IMR-90 (cell line): ENCODE data around the gene TRIM28. TPM values are rescaled to one million over a fixed set of nuclear protein-coding genes. Genes with fewer than 3 reads are reported as not detected.
"Not testable (repeated sequence)": the region's sequence is repeated elsewhere in the genome, so short reads cannot be mapped to it uniquely, and the experiment has no call there.

Experiments
- ATAC-seq: fragments of 200-7000 bp; cut with Tn5 transposase; 2 replicates; pipeline ENCODE4 v1.9.1; 2020; ENCODE audit warnings: low read depth, mild to moderate bottlenecking, moderate library complexity
- BruUV-seq: library from RNA; stranded (reverse); fragments of 400-500 nt; replicated peaks from 2 replicates; lab custom pipeline; 2021; lab: Mats Ljungman, UMichigan
- CTCF ChIA-PET: fragments of 300-600 bp; formaldehyde crosslinking; extraction: SDS; loops from one replicate; lab custom pipeline; 2021; ENCODE audit warnings: antibody characterized with exemption; lab: Yijun Ruan, JAX
- POLR2A ChIA-PET: fragments of 300-600 bp; sonication (Branson Sonifier 250); formaldehyde crosslinking; loops from one replicate; lab custom pipeline; 2022; ENCODE audit warnings: antibody characterized with exemption; ENCODE audit not compliant: unreplicated experiment; lab: Charles Lee
- DNase-seq: peaks from one replicate; pipeline ENCODE4 v3.0.0; 2013
- H2AFZ ChIP-seq: replicated peaks from 2 replicates; pipeline ENCODE3; 2013; ENCODE audit warnings: low read length, mild to moderate bottlenecking; ENCODE audit not compliant: poor library complexity
- H2AK5ac ChIP-seq: 2 replicates; pipeline ENCODE4 v1.6.1; 2013; ENCODE audit warnings: low read depth, low read length, inconsistent platforms
- H2AK9ac ChIP-seq: replicated peaks from 2 replicates; pipeline ENCODE3; 2013; ENCODE audit warnings: mild to moderate bottlenecking, low read depth, low read length, moderate library complexity; ENCODE audit not compliant: poor library complexity
- H2BK120ac ChIP-seq: 2 replicates; pipeline ENCODE4 v1.6.1; 2013; ENCODE audit warnings: low read depth, low read length, inconsistent platforms
- H2BK15ac ChIP-seq: 3 replicates; pipeline ENCODE4 v1.6.1; 2013; ENCODE audit warnings: low read depth, low read length, inconsistent platforms
- H2BK20ac ChIP-seq: 2 replicates; pipeline ENCODE4 v1.6.1; 2013; ENCODE audit warnings: low read depth, mild to moderate bottlenecking, inconsistent platforms, low read length, moderate library complexity
- H2BK5ac ChIP-seq: 2 replicates; pipeline ENCODE4 v1.6.1; 2013; ENCODE audit warnings: mild to moderate bottlenecking, low read depth, low read length, inconsistent platforms; ENCODE audit not compliant: poor library complexity, severe bottlenecking
- H3K14ac ChIP-seq: replicated peaks from 2 replicates; pipeline ENCODE4 v1.6.1; 2013; ENCODE audit warnings: low read depth, low read length, inconsistent platforms
- H3K18ac ChIP-seq: 2 replicates; pipeline ENCODE4 v1.6.1; 2013; ENCODE audit warnings: low read depth, low read length, control low read depth
- H3K23ac ChIP-seq: 2 replicates; pipeline ENCODE4 v1.6.1; 2013; ENCODE audit warnings: low read depth, low read length, inconsistent platforms
- H3K27ac ChIP-seq: 2 replicates; pipeline ENCODE4 v1.5.1; 2013; ENCODE audit warnings: mild to moderate bottlenecking, control low read depth, low read length; ENCODE audit not compliant: insufficient read depth
- H3K27me3 ChIP-seq: 2 replicates; pipeline ENCODE4 v1.6.1; 2013; ENCODE audit warnings: low read length; ENCODE audit not compliant: control insufficient read depth, insufficient read depth
- H3K36me3 ChIP-seq: 2 replicates; pipeline ENCODE4 v1.6.1; 2013; ENCODE audit warnings: low read length, mixed read lengths; ENCODE audit not compliant: control insufficient read depth, insufficient read depth
- H3K4ac ChIP-seq: 2 replicates; pipeline ENCODE4 v1.6.1; 2013; ENCODE audit warnings: low read depth, low read length, inconsistent platforms
- H3K4me1 ChIP-seq: 2 replicates; pipeline ENCODE4 v1.6.1; 2013; ENCODE audit warnings: low read length, mixed read lengths; ENCODE audit not compliant: control insufficient read depth, insufficient read depth
- H3K4me2 ChIP-seq: 2 replicates; pipeline ENCODE4 v1.6.1; 2013; ENCODE audit warnings: low read depth, mild to moderate bottlenecking, control low read depth, low read length, moderate library complexity
- H3K4me3 ChIP-seq: 2 replicates; pipeline ENCODE4 v1.5.1; 2013; ENCODE audit warnings: low read depth, mild to moderate bottlenecking, control low read depth, low read length, moderate library complexity; ENCODE audit not compliant: insufficient read depth
- H3K56ac ChIP-seq: 2 replicates; pipeline ENCODE4 v1.6.1; 2013; ENCODE audit warnings: low read length, inconsistent platforms; ENCODE audit not compliant: insufficient read depth; ENCODE audit errors: extremely low read depth
- H3K79me1 ChIP-seq, 2 experiments: 2 replicates each; pipeline ENCODE4 v1.6.1; 2013; ENCODE audit warnings: low read length in 2 of 2, inconsistent platforms in 1 of 2, low read depth in 1 of 2
- H3K9ac ChIP-seq: 2 replicates; pipeline ENCODE4 v1.6.1; 2013; ENCODE audit warnings: low read depth, low read length, control low read depth
- H3K9me1 ChIP-seq: 2 replicates; pipeline ENCODE4 v1.6.1; 2013; ENCODE audit warnings: low read length, inconsistent platforms; ENCODE audit not compliant: insufficient read depth
- H3K9me3 ChIP-seq: 2 replicates; pipeline ENCODE4 v1.6.1; 2013; ENCODE audit warnings: low read length; ENCODE audit not compliant: control insufficient read depth, insufficient read depth
- H4K20me1 ChIP-seq: 2 replicates; pipeline ENCODE4 v1.6.1; 2013; ENCODE audit warnings: low read length, inconsistent platforms; ENCODE audit not compliant: insufficient read depth
- H4K5ac ChIP-seq: 2 replicates; pipeline ENCODE4 v1.6.1; 2013; ENCODE audit warnings: mild to moderate bottlenecking, low read depth, low read length, control low read depth
- H4K8ac ChIP-seq, 2 experiments: 2 replicates each; pipeline ENCODE4 v1.6.1; 2013; ENCODE audit warnings: low read depth in 2 of 2, low read length in 2 of 2, control low read depth in 1 of 2, inconsistent platforms in 1 of 2
- H4K91ac ChIP-seq: 2 replicates; pipeline ENCODE4 v1.6.1; 2013; ENCODE audit warnings: low read depth, low read length, inconsistent platforms; ENCODE audit not compliant: insufficient read depth
- CHD1 ChIP-seq: IDR thresholded peaks from 2 replicates; pipeline ENCODE4 v1.6.1; 2012; ENCODE audit warnings: low read depth, low read length, improper control_type of control experiment
- FOS ChIP-seq: fragments of 150-350 bp; IDR thresholded peaks from 2 replicates; pipeline ENCODE4 v1.6.1; 2016; ENCODE audit warnings: low read depth, low read length
- NFE2L2 ChIP-seq: fragments of 150-350 bp; IDR thresholded peaks from 2 replicates; pipeline ENCODE4 v1.6.1; 2016; ENCODE audit warnings: low read depth, mild to moderate bottlenecking, low read length
- RFX5 ChIP-seq: IDR thresholded peaks from 2 replicates; pipeline ENCODE4 v1.8.0; 2012; ENCODE audit warnings: low read depth, mild to moderate bottlenecking, low read length, moderate library complexity
- WGBS, 2 experiments: methylation state at CpG; one replicate each; pipeline versions ENCODE4 v1.1.5 to v1.1.7; 2013; ENCODE audit warnings: missing lambda C conversion rate in 2 of 2; ENCODE audit not compliant: insufficient read length in 1 of 2; ENCODE audit errors: extremely low coverage in 2 of 2; 5-methylcytosine and 5-hydroxymethylcytosine counted together
- dilution Hi-C: fragments of 300-500 bp; cut with HindIII; formaldehyde crosslinking; loops from one replicate; pipeline ENCODE4 v1.14.3; 2018; ENCODE audit warnings: low sequenced_read_pairs; ENCODE audit not compliant: unreplicated experiment
- in situ Hi-C: fragments of 300-500 bp; cut with MboI; formaldehyde crosslinking; loops from 3 replicates; pipeline ENCODE4 v1.14.3; 2019; ENCODE audit warnings: low sequenced_read_pairs, inconsistent platforms, mixed read lengths
- intact Hi-C: fragments of 100-400 bp; cut with micrococcal nuclease; formaldehyde crosslinking; loops from 2 replicates; pipeline ENCODE4 v1.10.0; 2022
- polyA plus RNA-seq, 3 experiments: library from polyadenylated mRNA; depleted of rRNA; stranded (reverse); fragments of >200 nt; gene quantifications; 2 replicates each; pipeline ENCODE4 v1.2.3, GENCODE V29; 2012; ENCODE audit warnings: low replicate concordance in 1 of 3
- total RNA-seq: library from RNA; depleted of rRNA; stranded (reverse); fragments of >200 nt; gene quantifications from 2 replicates; pipeline ENCODE4 v1.2.3, GENCODE V29; 2012

TRIM28 gene
- total and polyA plus RNA-seq, 2 of the 4 experiments (the other 2 are of a cell fraction), result 349 to 465 TPM

GRCh38 chr19:58538257-58539168, 5.4 kb upstream of the TRIM28 start:
- DNase-seq (no peak), ATAC-seq (peak; percentile 35)
- Histone ChIP-seq H3K4me3 (0 out of 2 replicates have a peak overlapping the region, but pooled peaks have one; percentile 4), H2BK20ac (no peak overlapping the region), H3K23ac (no peak overlapping the region), H3K36me3 (no peaks in the 10 kb centered on the region), H2BK120ac (no peak overlapping the region), H4K5ac (no peak overlapping the region), H3K4me2 (peak overlapping the region; percentile 16; the same call in 1 of the 2 replicates), H3K4me1 (no peaks in the 10 kb centered on the region), H3K79me1 (no peaks in the 10 kb centered on the region; a peak in 1 of 4 replicates), H3K18ac (no peak overlapping the region), H4K20me1 (no peaks in the 10 kb centered on the region), H3K56ac (no peak overlapping the region), H3K27ac (no peak overlapping the region), H3K14ac (no peak overlapping the region), H2AK9ac (no peak overlapping the region), H4K91ac (no peak overlapping the region), H4K8ac (0 out of 4 replicates have a peak overlapping the region, but pooled peaks of 1 of the 2 experiments have one; percentile 50), H3K9ac (no peak overlapping the region), H2BK5ac (no peak overlapping the region), H3K9me1 (0 out of 2 replicates have a peak, but pooled peaks cover 2% of the 10 kb centered on the region), H2BK15ac (no peak overlapping the region), H3K9me3 (no peaks in the 10 kb centered on the region), H2AK5ac (no peak overlapping the region), H3K27me3 (peaks cover 39% of the 10 kb centered on the region), H2AFZ (peak overlapping the region; percentile 75), H3K4ac (no peak overlapping the region)
- ChIA-PET POLR2A (no interaction called here), CTCF (no interaction called here)
- dilution Hi-C loops (no loop called here), in situ Hi-C loops (no loop called here), intact Hi-C loops (no loop called here)
- WGBS, 2 experiments, result 4% methylated on average over 36 of the region's 55 CpGs; no CpG with 5 or more reads in 1 of the 2 experiments
- BruUV-seq, result no TSS peak
- TF ChIP-seq FOS, result no peak
- TF ChIP-seq NFE2L2, result no peak
- TF ChIP-seq RFX5, result no peak
- no peak for TF ChIP-seq CHD1

GRCh38 chr19:58539169-58539559, 4.7 kb upstream of the TRIM28 start:
- H2BK20ac ChIP-seq, CTCF ChIA-PET, H4K8ac ChIP-seq, H3K9me1 ChIP-seq, H3K4me3 ChIP-seq, H4K20me1 ChIP-seq, ATAC-seq, H3K4me2 ChIP-seq, H3K4me1 ChIP-seq, DNase-seq, H4K91ac ChIP-seq, H2BK15ac ChIP-seq, H3K56ac ChIP-seq, H3K36me3 ChIP-seq, H3K9ac ChIP-seq, H4K5ac ChIP-seq, H2AK5ac ChIP-seq, H3K27ac ChIP-seq, H2AK9ac ChIP-seq, in situ Hi-C loops, H3K14ac ChIP-seq, H3K79me1 ChIP-seq, POLR2A ChIA-PET, H2BK120ac ChIP-seq, H3K18ac ChIP-seq, BruUV-seq, intact Hi-C loops, H3K4ac ChIP-seq, H3K23ac ChIP-seq, H3K9me3 ChIP-seq, H2AFZ ChIP-seq, H2BK5ac ChIP-seq, dilution Hi-C loops: not testable (repeated sequence)
- peaks cover 34% of the 10 kb centered on the region for H3K27me3 ChIP-seq
